Right ventricle myocardium superior (tissue), 1 donor: ENCODE measurements around the gene CELF5. TPM values are rescaled to one million over a fixed set of nuclear protein-coding genes. Genes with fewer than 3 reads are reported as not detected.

Experiments
- ATAC-seq: fragments of 200-7000 bp; cut with Tn5 transposase; one replicate; pipeline ENCODE4 v1.9.1; 2020; ENCODE audit warnings: mild to moderate bottlenecking; ENCODE audit not compliant: poor library complexity
- DNase-seq: peaks from one replicate; pipeline ENCODE4 v3.0.0-alpha.2; 2020
- intact Hi-C: fragments of 100-400 bp; cut with DNase I; formaldehyde crosslinking; loops from one replicate; pipeline ENCODE4 v1.11.2; 2022
- total RNA-seq: library from RNA; stranded (reverse); fragmentation: NEBNext Ultra II Directional; extraction: Animal tissue kit (Norgen Biotek cat#: 25700); gene quantifications from one replicate; pipeline ENCODE4 v1.2.1, GENCODE V29; 2021
- donor health status: DM: no; HTN: yes; CAD: no; lungs with severe emphysema.

CELF5 gene
- total RNA-seq, 1 donor from 2014 or later = not detected

DNA sequence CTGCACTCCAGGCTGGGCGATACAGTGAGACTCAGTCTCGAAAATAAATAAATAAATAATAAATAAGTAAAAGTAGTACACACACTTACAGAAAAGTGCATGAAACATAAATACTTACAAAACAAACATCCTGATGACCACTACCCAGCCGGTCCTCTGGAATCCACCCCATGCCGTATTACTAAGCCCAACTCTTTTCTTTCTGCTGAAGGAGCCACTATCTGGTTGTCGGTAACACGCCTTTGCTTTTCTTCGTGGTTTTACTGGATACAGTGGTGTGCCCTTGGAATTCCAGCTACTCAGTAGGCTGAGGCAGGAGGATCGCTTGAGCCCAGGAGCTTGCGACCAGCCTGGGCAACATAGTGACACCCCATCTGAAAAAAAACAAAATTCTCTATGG, 39.4 kb downstream of the CELF5 start:
- intact Hi-C loops = no loop called here
- no peak for DNase-seq

DNA sequence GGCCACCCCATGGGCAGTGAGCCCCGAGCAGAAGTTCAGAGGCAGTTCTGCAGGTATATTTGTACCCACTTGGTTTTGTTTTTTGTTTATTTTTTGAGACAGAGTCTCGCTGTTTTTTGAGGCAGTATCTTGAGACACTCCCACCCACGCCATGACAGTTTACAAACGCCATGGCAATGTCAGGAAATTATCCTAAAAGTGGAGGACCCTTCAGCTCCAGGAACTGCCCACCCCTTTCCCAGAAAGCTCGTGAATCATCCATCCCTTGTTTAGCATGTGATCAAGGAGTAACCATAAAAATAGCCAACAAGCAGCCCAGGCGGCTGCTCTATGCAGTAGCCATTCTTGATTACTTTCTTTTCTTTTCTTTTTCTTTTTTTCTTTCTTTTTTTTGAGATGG, 41.0 kb downstream of the CELF5 start:
- intact Hi-C loops = no loop called here
- ATAC-seq = no peak
- no peak for DNase-seq

More for the DNA sequence above, 39.4 kb downstream of the CELF5 start:
- no peak for ATAC-seq

GRCh38 chr19:3266092-3266693, 41.7 kb downstream of the CELF5 start:
- ATAC-seq (no peak), DNase-seq (no peak)
- intact Hi-C loops = no loop called here

DNA sequence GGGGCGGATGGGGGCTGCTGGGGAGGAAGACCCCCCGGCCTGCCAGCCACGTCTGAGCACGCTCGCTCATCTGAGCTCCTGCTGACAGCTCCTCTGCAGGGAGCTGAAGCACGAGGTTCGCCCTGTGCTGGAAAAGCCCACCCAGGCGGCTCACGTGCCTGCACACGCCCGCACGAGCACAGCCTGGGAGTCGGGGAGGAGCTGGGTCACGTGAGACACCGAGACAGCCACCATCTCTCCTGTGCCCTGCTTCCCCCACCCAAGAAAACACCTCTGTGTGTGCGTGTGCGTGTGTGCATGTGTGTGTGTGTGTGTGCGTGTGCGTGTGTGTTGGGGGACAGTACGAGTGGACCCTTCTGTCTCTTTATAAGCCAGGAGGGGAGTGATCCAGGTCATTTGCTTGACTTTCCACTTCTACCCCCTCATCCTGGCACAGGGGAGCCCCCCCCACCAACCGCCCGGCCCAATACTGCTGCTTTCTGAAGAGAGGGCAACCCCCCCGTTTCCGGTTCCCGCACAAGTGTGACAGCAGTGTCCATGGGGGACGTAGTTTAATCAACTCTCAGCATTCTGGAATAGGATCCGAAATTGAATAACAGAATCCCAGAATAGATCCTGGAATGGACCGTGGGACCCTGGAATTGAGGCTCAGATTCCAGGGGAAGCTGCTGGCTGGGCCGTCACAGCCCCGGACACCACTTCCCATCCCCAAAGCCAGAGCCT, 42.5 kb downstream of the CELF5 start:
- intact Hi-C loops = no loop called here
- no peak for DNase-seq
- no peak for ATAC-seq

- no peak for ATAC-seq
Measured at GRCh38 chr19:3268326-3268725, 43.9 kb downstream of the CELF5 start.

GRCh38 chr19:3268763-3269162, 44.3 kb downstream of the CELF5 start:
- intact Hi-C loops = no loop called here
- ATAC-seq (no peak), DNase-seq (no peak)

More at GRCh38 chr19:3268326-3268725, 43.9 kb downstream of the CELF5 start:
- intact Hi-C loops = no loop called here
- DNase-seq = no peak

DNA sequence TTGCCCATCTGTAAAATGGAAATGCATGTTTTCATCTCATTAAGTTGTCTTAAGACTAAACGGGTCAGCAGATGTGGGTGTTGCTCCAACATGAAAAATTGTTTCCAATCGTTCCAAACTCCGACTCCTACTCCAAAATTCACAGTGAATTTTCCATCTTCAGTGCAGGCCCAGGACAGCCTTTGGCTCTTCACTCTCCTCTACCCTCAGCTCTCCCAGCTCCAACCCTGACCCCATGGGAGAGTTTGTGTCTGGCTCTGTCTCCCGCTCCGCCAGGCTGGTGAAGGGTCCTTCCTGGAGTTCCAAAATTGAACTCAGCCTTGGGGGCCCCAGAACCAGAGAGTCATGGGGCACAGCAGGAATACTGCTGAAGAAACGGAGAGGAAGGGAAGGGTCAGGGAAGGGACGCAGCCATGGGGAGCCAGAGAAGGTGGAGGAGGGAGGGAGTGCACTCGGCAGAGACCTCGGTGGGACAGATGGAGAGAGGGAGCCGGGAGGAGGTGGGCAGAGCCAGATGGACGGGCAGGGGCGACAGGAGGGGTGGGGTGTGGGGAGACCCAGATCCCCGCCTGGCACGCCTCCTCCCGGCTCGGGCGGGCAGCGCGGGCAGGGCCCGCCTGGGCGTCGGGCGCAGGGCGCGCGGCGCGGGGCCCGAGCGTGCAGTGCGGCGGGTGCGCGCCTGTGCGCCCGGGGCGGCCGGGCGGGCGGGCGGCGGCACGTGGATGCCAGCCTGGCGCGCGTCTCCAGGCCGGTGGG, 45.6 kb downstream of the CELF5 start:
- ATAC-seq (no peak), DNase-seq (no peak)
- intact Hi-C loops = no loop called here

DNA sequence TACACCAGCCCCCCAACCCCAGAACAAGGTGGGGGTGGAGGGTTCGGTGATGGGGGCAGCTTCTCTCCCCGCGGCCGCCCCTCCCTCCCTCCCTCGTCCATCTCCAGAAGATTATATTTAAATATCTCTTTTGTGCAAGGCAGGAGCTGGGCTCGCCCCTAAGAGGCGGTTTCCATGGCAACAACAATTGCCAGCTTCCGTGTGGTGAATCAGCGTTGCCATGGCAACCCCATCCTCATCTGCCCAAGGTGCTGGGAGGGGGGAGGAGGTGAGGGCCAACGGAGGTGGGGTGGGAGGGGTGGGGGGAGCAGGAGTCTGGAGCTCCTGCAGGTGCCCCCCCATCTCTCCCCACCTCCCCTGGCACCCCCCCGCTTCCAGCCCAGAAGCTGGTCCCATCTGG, 46.4 kb downstream of the CELF5 start:
- DNase-seq (no peak), ATAC-seq (no peak)
- intact Hi-C loops = no loop called here

DNA sequence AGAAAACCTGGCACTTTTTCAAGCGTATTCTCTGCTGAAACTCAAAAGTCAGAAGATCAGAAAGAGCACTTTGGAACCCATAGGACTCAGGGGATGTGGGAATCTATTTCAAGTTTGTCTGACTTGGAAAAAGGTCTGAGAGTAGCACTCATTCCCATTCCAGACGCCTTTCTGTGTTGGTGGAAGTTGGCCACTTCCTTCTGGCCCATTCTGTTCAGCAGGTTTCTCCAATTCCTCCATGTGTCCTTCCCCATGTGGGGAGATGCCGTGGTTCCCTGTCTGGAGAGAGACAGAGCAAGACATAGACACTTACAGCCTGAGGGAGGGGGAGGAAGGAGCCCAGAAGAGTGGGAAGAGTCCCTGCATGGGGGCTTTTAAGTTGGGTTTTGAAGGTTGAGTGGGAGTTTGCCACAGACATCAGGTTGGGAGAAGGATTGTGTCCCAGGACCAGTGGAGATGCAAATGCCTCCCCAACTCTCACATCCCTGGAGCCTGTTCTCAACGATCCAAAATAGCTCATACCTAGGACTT, 48.0 kb downstream of the CELF5 start:
- no peak for DNase-seq
- no peak for ATAC-seq
- intact Hi-C loops = no loop called here

- DNase-seq = no peak
- intact Hi-C loops = no loop called here
- no peak for ATAC-seq
Measured at GRCh38 chr19:3272952-3273351, 48.5 kb downstream of the CELF5 start.

- intact Hi-C loops = no loop called here
- no peak for DNase-seq
- ATAC-seq = no peak
Measured at GRCh38 chr19:3274245-3274941, 49.9 kb downstream of the CELF5 start.

DNA sequence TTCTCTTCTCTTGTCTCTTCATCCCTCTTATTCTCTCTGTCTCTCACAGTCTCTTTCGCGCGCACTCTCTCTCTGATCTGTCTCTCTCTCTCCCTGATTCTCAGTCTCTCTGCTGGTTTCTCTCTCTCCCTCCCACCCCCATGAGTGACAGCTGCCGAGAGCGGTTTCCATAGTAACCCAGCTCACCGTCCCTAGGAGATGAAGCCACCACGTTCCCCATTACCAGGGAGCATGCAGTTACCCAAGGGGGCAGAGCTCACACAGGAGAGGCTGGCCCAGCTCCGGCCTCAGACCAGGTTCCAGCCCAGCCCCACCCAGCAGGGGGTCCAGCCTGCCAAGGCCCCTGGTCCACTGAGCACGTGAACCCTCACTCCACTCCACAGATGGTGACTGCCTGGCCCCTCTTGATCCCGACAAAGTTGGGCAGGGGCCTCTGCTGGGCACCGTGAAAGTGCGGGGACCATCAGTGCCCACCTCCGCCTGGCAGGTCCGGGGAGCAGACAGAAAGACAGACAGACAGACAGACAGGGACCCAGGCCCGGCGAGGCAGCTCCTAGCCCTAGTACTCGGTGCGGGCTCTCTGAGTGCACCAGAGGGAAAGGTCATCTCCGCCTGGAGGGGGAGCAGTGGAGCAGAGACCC, 50.6 kb downstream of the CELF5 start:
- intact Hi-C loops = no loop called here
- no peak for ATAC-seq
- no peak for DNase-seq

DNA sequence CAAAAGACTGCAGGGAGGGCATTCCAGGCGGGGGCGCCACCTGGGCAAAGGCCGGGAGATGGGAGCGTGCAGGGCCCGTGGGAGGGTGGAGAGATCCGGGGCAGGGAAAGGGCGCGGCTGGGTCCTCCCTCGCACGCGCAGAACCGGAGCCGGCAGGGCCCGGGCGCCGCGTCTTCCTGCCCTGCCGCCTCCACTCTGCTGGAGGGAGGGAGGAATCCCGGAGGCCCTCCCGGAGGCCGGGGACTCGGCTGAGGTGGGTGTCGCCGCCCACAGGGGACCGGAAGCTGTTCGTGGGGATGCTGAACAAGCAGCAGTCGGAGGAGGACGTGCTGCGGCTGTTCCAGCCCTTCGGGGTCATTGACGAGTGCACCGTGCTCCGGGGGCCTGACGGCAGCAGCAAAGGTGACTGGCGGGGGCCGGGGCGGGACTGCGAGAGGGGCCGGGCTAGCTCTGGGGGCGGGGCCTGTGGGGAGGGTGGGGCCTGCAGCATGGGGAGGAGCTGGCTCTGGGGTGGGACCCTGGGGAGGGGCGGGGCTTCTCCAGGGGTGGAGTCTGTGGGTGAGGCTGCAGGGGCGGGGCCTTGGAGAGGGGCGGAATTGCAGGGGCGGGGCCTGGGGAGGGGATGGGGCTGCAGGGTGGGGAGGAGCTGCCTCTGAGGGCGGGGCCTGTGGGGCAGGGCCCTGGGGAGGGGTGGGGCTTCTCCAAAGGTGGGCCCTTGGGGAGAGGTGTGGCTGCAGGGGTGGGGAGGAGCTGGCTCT, 51.3 kb downstream of the CELF5 start:
- ATAC-seq = peak; percentile 77
- DNase-seq = peak; percentile 67
- intact Hi-C loops = no loop called here

DNA sequence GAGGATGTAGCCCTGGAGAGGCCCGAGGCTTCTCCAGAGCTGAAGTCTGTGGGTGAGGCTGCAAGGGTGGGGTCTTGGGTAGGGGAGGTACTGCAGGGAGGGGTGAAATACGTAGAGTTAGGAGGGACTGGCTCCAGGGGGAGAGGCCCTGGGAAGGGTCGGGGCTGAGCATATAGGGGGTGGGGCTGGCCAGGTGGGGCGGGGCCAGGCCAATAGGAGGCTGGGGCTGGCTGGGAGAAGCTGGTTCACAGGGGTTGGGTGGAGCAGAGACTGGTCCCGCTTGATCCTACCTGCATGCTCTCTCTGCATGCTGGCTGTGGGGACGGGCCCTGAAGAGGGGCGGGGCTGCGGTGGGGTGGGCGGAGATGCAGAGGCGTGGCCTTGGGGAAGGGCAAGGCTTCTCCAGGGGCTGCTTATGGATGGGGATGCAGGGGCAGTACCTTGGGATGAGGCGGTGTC, 51.9 kb downstream of the CELF5 start:
- no peak for ATAC-seq
- intact Hi-C loops = no loop called here
- DNase-seq = no peak

DNA sequence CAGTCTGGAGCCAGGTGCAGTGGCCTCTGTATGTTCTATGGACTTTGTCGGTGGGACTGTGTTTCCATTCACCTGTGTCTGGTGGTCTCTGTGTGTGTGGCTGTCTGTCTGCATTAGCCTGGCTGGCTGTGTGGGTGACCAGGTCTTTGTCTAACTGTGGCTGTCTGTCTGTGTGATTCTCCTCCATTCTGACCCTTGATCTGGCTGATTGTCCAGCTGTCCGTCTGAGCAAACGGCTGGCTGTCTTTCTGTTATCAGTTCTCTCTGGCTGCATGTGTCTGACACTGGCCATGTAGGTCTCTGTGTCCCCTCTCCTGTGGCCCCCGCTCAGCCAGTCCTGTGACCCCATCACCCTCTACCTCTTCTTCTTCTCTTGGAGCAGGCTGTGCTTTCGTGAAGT, 53.2 kb downstream of the CELF5 start:
- no peak for DNase-seq
- intact Hi-C loops = no loop called here
- no peak for ATAC-seq

DNA sequence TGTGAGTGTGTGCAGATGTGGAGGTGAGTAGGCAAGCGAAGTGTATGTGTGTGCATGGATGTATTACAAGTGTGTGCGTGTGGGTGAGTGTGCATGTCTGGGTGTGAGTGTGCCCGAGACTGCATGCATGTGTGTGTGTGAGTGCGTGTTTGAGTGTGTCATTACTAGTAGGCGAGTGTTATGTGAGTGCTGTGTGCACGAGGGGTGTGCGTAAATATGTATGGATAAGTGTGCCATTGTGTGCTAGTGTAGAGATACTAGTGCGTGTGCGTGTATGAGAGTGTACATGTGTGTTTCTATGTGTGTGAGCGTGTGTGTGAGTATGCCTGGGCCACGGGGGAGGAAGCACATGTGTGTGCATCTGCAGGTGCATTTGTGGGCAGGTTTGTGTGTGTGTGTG, 53.8 kb downstream of the CELF5 start:
- intact Hi-C loops = no loop called here
- DNase-seq (no peak), ATAC-seq (no peak)

DNA sequence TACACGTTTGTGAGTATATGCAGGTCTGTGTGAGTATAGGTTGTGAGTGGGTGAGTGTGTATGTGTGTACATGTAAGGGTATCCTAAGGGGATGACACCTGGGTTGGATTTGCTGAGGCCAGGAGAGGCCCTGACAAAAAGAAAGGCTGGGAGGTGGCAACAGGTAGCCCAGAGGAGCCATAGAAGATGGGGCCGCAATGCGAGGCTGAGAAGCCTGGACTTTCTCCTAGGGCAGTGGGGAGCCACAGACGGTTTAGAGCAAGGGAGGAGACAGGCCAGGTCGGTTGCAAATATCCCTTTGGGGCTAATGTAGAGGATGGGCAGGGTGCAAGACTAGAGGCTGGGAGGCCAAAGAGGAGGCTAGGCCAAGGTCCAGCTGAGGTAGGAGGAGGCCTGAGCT, 54.3 kb downstream of the CELF5 start:
- intact Hi-C loops = no loop called here

DNA sequence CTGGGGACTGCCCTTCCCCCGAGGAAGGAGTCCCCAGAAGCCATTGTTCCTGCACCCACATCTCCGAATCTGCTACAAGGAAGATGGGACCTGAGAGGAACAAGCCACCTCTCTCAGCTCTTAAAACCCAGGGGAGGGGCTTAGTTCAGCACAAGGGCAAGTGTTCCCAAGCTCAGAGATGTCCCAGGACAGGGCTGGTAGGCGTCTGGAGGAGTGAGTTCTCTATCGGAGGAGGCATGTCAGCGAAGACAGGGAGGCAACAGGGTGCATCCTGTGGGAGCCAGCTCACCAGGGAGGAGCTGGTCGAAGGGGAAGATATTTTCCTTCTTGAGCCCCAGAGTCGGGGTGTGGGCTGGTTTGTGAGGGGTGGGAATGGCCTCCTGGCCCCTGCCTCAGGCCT, 54.8 kb downstream of the CELF5 start:
- DNase-seq (no peak), ATAC-seq (no peak)
- intact Hi-C loops = no loop called here

More for the DNA sequence above, 54.3 kb downstream of the CELF5 start:
- no peak for DNase-seq
- no peak for ATAC-seq
